ENCODE measurements around the gene NAALADL2. TPM values are rescaled to one million over a fixed set of nuclear protein-coding genes. Genes with fewer than 3 reads are reported as not detected.
A peak's percentile ranks its signal among the peaks of the same experiment; 100 is the strongest.

The NAALADL2 gene
- polyA plus RNA-seq, 2 of the 4 experiments (the other 2 are of a cell fraction) = 0.09 to 0.28 TPM

GRCh38 chr3:175070946-175071345, 211.8 kb downstream of the NAALADL2 start:
- no peak for FAIRE-seq
- ATAC-seq = no peak

DNA sequence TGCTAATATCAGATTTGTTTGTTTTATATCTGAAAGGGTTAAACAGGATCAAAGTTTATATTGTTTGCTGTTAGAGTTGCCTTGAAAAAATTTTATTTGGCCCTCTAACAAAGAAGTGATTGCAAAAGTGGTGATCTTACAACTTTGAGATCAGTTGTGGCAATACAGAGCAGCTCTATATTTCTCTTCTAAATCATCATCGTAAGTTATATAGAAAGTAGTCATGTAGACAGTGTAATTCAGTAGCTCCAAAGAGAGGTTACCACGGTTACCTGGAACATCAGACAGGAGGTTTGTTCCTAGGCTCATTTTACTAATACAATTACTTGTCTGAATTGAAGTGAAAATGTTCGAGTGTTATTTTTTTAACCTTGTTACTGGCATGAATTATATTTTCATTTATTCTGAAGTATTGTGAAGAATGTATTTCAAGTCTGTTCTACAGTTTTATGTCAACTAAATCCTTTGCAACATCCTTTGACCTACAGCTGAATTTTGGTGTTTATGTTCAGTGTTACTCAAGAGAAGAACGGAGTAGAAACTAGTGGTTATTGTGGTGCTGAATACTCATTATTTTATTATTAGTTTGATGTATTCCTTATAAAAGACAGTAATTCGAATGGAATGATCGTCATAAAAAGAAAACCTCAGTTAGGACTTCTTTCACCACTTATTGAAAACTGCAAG, 214.2 kb downstream of the NAALADL2 start:
- no peak overlapping the region for H3K4me2 ChIP-seq
- ATAC-seq (no peak), DNase-seq (ENCODE audit: low read depth in 1 of 2, low spot score in 1 of 2) (no peak), FAIRE-seq (no peak)
- WGBS (ENCODE audit: missing lambda C conversion rate) = 45% methylated on average over 6 of the region's 6 CpGs
- ChIA-PET POLR2A (no interaction called here), CTCF (no interaction called here)
- no peak overlapping the region for H3K27ac ChIP-seq
- TF ChIP-seq NFE2L2 (conservative IDR thresholded peaks at IDR 0.05; ENCODE audit: low read length) (no peak), JUN (IDR thresholded peaks at IDR 0.05) (no peak), CBX8 (IDR thresholded peaks at IDR 0.05) (no peak), CHD4 (IDR thresholded peaks at IDR 0.05; ENCODE audit: borderline replicate concordance) (no peak), ZFP36 (IDR thresholded peaks at IDR 0.05; ENCODE audit: borderline replicate concordance, partially characterized antibody) (no peak), HOXB5 (CRISPR knock-in tag; IDR thresholded peaks at IDR 0.05) (no peak), HOXA7 (CRISPR knock-in tag; IDR thresholded peaks at IDR 0.05) (no peak), EHF (CRISPR knock-in tag; IDR thresholded peaks at IDR 0.05) (no peak), SMC3 (IDR thresholded peaks at IDR 0.05) (no peak), RFX5 (IDR thresholded peaks at IDR 0.05) (no peak), FOXS1 (CRISPR knock-in tag; IDR thresholded peaks at IDR 0.05) (no peak), KDM5A (IDR thresholded peaks at IDR 0.05) (no peak)
- H3K4me3 ChIP-seq = no peak overlapping the region
- H3K4me1 ChIP-seq = no peaks in the 10 kb centered on the region
- no peaks in the 10 kb centered on the region for H3K9me3 ChIP-seq

More at GRCh38 chr3:175070946-175071345, 211.8 kb downstream of the NAALADL2 start:
- H3K27ac ChIP-seq = no peak overlapping the region
- CTCF ChIA-PET = no interaction called here
- TF ChIP-seq CEBPB (IDR thresholded peaks at IDR 0.05) (no peak), BHLHE40 (IDR thresholded peaks at IDR 0.05; ENCODE audit: low read depth, low read length) (no peak), PHF8 (IDR thresholded peaks at IDR 0.05; ENCODE audit: borderline replicate concordance, low read depth) (no peak), HOXB13 (CRISPR knock-in tag; IDR thresholded peaks at IDR 0.05; ENCODE audit: low read depth) (no peak), CHD4 (IDR thresholded peaks at IDR 0.05; ENCODE audit: borderline replicate concordance) (no peak), CBX2 (IDR thresholded peaks at IDR 0.05; ENCODE audit: borderline replicate concordance, low read depth) (no peak), MYC (IDR thresholded peaks at IDR 0.05; ENCODE audit: borderline replicate concordance, low read length) (no peak), ZC3H11A (IDR thresholded peaks at IDR 0.05) (no peak)
- POLR2A ChIA-PET = no interaction called here
- DNase-seq (ENCODE audit: low read depth in 1 of 2, low spot score in 1 of 2) = no peak
- WGBS (ENCODE audit: missing lambda C conversion rate) = 31% methylated on average over 3 of the region's 3 CpGs
- no peak overlapping the region for H3K4me2 ChIP-seq
- no peaks in the 10 kb centered on the region for H3K4me1 ChIP-seq
- no peak overlapping the region for H3K4me3 ChIP-seq
- no peaks in the 10 kb centered on the region for H3K9me3 ChIP-seq

- ATAC-seq (no peak), DNase-seq (ENCODE audit: low read depth in 1 of 2, low spot score in 1 of 2) (no peak)
- POLR2A ChIA-PET = no interaction called here
Observed at GRCh38 chr3:175075269-175075668, 216.1 kb downstream of the NAALADL2 start.

More at GRCh38 chr3:175075269-175075668, 216.1 kb downstream of the NAALADL2 start:
- no peak for TF ChIP-seq BCL3 (IDR thresholded peaks at IDR 0.05)
- TF ChIP-seq KDM1A (IDR thresholded peaks at IDR 0.05; ENCODE audit: low read depth) = no peak
- no peak for TF ChIP-seq ZC3H11A (IDR thresholded peaks at IDR 0.05)
- TF ChIP-seq TFCP2L1 (CRISPR knock-in tag; IDR thresholded peaks at IDR 0.05) = no peak
- TF ChIP-seq NR3C1 (IDR thresholded peaks at IDR 0.05) = no peak
- TF ChIP-seq FOSL2 (IDR thresholded peaks at IDR 0.05) = no peak
- TF ChIP-seq FOSL2 (CRISPR knock-in tag; IDR thresholded peaks at IDR 0.05) = peak; percentile 46
- TF ChIP-seq MAFK (IDR thresholded peaks at IDR 0.05; ENCODE audit: partially characterized antibody) = no peak
- Histone ChIP-seq H3K4me3 (no peak overlapping the region), H3K27ac (no peak overlapping the region), H3K9me3 (no peaks in the 10 kb centered on the region), H3K4me2 (no peak overlapping the region), H3K4me1 (no peaks in the 10 kb centered on the region)
- CTCF ChIA-PET = no interaction called here
- FAIRE-seq = no peak

Data from A549 (cell line).